ENCODE results near the gene APBA2.

APBA2 gene

GRCh38 chr15:28983432-28984311 lies 97.9 kb downstream of the APBA2 start:
- DNase-seq (ENCODE audit: low spot score) = no peak

- no peak for DNase-seq (ENCODE audit: low spot score)
These were observed 98.9 kb downstream of the APBA2 start for GRCh38 chr15:28984421-28985315.

DNA sequence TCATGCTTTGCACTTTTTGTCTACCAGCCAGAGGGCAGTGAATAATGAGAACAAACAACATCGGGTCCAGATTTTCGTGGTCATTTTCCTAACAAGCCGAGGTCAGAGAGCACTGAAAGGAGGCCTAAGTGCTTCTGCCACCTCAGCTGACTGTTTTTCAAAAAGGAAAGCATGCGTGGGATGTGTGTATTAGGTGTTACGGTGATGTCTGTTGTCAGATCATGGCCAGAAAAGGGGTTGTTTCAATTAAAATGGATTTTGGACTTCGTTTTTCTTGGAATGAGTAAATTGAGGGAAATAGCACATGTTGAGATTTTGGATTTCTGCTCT lies 99.5 kb downstream of the APBA2 start:
- no peak for DNase-seq (ENCODE audit: low spot score)

- no peak for DNase-seq (ENCODE audit: low spot score)
These were observed 99.9 kb downstream of the APBA2 start for GRCh38 chr15:28985691-28986090.

DNA sequence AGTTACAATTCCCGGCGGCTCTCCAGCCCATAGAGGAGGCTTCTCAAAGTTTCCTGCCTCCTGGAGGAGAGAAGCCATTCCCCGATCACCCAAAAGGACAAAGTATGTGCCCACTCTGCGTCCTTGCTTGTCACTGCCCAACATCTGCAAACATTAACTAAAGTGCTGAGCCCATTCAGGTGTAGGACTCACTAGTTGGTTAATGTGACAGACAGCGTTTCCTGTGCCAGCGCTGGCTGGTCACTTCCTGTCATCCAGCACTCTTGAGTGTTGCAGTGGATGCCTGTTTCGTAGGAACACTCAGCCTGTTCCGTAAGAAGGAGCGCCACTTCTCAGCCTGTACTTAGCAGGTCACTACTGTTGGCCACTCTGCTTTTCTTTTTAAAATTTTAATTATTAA lies 100.3 kb downstream of the APBA2 start:
- no peak for DNase-seq (ENCODE audit: low spot score)

DNA sequence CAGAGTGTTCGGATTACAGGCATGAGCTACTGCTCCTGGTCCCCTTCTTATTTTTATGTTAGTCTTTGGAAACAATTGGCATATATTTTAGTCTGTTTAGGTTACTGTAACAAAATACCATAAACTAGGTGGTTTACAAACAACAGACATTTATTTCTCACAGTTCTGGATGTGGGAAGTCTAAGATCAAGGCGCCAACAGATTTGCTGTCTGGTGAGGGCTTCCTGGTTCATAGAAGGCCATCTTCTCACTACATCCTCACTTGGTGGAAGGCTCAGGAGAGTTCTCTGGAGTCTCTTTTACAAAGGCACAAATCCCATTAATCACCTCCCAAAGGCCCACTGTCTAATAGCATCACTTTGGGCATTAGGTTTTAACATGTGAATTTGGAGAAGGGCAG lies 101.0 kb downstream of the APBA2 start:
- DNase-seq (ENCODE audit: low spot score) = no peak

- no peak for DNase-seq (ENCODE audit: low spot score)
These were observed 101.6 kb downstream of the APBA2 start for GRCh38 chr15:28987337-28987736.

DNA sequence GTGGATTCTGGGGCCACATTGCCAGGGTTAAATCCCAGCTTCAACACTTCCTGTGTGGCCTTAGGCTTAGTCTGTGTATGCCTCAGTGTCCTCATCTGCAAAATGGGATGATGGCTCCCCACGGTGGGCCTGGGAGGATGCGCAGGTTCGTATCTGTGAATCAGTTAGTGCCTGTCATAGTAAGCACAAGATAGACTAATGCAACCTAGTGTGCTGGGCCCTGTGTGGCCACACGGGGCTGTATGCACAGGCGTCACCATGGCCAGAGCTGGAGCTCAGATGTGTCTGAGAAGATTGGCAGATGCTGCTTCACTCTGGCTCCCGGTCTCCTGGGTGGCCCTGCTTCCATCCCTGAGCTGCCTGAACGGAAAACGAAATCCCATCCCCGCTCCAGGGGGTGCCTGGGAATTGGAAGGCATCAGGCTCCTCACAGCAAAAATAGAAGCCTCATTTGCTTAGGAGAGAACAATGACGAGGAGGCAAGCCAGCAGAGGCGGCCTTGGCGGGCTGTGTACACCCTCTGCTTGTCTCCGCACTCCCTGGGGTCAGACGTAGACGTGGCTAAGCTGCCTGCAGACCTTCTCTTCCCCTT lies 103.6 kb downstream of the APBA2 start:
- DNase-seq (ENCODE audit: low spot score) = no peak

- no peak for DNase-seq (ENCODE audit: low spot score)
These were observed 104.1 kb downstream of the APBA2 start for GRCh38 chr15:28989896-28990295.

- no peak for DNase-seq (ENCODE audit: low spot score)
These were observed 104.6 kb downstream of the APBA2 start for GRCh38 chr15:28990390-28990789.

DNA sequence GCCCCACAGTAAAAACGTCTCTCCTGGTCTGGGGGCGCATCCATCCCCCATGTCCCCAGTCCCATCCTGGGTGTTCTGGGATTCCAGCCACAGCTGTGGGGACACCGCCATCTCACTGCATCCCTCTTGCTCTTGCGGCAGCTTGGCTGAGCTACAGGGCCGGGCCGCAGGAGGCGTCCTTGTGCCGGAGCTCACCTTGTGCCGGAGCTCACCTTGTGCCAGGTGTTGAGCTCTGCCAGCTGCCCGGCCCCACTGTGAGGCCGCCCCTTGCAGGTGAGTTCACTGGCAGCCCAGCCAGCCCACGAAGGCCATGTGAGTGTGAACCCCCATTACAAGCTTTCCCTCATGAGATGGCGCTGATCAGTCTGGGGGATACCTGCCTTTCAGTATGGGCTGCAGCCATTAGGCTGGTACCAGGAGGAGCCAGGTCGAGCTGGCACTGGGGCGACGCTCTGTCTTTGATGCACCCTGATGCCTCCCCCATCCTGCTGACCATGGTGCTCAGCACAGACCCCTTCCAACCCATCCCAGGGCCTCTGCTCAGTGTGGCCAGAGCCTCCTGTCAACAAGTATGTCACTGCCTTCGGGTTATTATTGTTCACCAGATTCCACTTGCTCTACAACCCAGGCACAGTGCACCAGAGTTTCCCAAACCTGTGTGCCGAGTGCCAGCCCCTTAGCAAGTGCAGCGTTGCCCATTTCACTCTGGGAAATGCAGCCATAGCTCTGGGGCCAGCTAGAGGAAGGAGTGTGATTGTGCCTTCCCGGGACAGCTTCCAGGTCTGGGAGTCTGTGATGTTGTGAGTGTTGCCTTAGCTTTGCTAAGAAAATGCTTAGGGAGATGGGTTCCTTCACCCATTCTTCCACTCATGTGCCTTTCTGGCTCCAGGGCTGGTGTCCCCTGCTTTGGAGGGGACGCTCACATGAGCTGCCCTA lies 105.7 kb downstream of the APBA2 start:
- DNase-seq (ENCODE audit: low spot score) = no peak

DNA sequence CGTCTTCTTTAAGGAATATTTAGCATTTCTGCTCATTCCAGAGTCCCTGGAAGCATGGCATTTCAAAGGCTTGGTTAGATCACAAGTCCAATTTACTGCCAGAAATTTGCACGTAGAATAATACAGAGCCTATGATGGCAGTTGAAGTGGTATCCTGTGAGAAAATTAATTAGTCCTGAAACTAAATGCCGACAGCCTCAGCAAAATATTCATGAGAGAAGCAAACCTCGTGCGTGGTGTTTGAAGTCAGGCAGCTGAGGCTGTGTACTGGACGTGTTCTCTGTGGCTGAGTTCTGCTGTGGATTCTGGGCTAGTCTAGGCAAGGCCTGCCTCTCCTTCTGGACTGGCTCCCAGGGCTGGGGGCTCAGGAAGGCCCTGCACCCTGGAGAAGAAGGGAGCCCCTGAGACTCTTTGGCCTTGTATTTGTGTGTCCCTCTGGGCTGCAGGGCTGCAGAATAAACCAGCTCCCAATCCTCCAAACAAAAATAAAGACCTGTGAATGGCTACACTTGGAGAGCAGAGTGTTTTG lies 106.6 kb downstream of the APBA2 start:
- DNase-seq (ENCODE audit: low spot score) = no peak

DNA sequence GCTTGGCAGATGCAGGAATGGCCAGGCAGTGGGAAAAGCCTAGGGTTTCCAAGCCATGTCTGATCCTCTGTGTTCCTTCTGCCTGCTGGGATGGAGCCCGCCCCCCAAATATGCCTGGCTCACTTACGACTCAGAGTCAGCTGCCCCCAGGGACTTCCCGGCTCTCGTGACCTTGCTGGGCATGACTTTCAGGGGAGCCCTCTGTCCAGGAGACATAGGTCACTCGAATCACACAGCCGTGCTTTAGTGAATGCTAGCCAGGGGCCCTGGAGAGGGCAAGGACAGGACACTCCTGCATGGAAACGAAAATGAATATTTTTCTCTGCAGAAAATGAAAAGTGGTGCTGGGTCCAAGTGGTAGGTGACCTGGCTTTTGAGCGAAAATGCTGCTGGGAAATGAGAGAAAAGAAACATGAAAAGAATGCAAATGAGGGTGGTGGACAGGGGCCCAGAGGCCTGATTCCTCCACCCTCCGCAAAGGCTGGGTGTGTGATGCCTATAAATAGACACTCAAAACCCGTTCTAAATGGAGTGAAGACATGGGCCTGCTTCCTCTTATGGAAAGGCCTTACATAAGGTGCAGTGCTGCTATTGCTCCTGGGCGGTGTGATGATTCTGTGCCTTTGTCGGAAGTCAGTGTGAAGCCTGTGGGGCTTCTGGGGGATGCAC lies 107.4 kb downstream of the APBA2 start:
- no peak for DNase-seq (ENCODE audit: low spot score)

GRCh38 chr15:28993720-28994053 lies 107.9 kb downstream of the APBA2 start:
- DNase-seq (ENCODE audit: low spot score) = no peak

DNA sequence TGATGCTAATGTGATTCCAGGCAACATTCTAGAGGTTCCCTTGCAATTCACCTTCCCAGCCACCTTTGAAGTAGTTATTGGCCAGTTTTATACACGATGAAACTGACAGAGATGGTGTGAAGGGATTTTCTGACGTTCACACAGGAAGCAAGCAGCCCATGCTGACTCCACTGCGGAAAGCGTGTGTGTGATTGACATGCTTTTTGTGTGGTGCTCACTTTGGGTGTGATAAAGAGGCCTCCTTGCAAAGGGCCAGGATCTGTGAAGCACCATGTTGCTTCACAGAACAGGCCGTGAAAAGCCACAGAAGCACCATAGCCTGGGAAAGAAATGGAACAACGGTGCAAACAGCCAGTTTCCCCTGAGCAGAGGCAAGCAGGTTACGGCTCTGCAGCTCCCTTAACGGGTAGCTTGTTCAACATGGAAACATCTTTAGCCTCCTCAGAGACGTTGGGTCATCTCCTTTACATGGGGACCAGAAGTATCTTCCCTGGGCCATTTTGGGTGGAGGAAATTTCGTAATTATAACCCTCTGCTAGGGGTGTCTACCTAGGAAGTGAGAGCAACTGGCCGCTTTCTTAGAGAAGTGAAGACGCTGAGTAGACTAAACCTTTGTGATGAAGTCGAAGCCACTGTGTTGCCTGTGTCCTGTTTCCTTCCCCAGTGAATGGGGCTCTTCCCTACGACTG lies 108.5 kb downstream of the APBA2 start:
- DNase-seq (ENCODE audit: low spot score) = no peak

- DNase-seq (ENCODE audit: low spot score) = no peak
These were observed 109.2 kb downstream of the APBA2 start for GRCh38 chr15:28994831-28995596.

DNA sequence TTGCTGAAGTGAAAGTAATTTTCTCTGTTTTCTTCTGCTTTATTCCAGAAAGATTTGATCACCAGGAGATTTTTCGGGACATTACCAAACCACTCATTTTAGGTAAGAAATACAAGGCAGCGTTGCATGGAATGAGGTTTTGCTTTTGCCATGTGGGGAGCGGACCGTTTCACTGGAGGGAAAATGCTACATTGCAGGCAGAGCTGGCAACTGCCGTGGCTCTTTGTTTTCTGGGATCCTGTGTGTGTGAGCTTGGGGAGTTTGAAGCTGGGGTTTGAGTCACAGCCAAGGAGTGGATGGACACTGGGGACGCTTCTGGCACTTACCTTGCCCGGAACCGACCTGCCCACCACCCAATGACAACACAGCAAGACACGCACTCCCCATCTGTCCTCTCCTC lies 109.9 kb downstream of the APBA2 start:
- no peak for DNase-seq (ENCODE audit: low spot score)

- DNase-seq (ENCODE audit: low spot score) = no peak
These were observed 110.5 kb downstream of the APBA2 start for GRCh38 chr15:28996289-28996688.

DNA sequence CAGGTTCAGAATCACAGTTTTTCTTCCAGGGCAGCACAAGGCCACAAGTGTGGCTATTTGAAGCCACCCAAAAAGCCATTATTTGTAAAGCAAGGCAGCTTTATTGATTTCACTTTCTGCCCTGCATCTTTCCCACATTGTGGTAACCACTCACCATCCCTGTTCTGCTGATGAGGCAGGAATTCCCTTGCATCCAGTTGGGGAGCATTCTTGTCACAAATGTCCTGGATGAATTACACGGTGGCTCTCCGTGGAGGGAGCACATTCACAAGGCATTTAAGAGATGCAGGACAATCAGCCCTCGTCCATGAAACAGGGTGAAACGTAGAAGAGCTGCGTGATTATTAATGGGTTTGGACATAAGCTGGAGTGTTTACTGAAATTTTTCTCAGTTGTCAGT lies 111.2 kb downstream of the APBA2 start:
- no peak for DNase-seq (ENCODE audit: low spot score)

GRCh38 chr15:28997791-28998190 lies 112.0 kb downstream of the APBA2 start:
- no peak for DNase-seq (ENCODE audit: low spot score)
